Muscle of leg (tissue), 11 donors: ENCODE data around the gene ZGPAT. TPM values are rescaled to one million over a fixed set of nuclear protein-coding genes. Genes with fewer than 3 reads are reported as not detected.

ENCODE experiments used
- DNase-seq: peaks from one replicate; pipeline ENCODE4 v3.0.0; 2013
- H3K27ac ChIP-seq: one replicate; pipeline ENCODE4 v1.5.1; 2013; ENCODE audit warnings: mild to moderate bottlenecking, low read length, control low read depth
- H3K27me3 ChIP-seq: one replicate; pipeline ENCODE4 v1.6.1; 2013; ENCODE audit warnings: low read length; ENCODE audit not compliant: control insufficient read depth, insufficient read depth
- H3K36me3 ChIP-seq: one replicate; pipeline ENCODE4 v1.6.1; 2013; ENCODE audit warnings: low read length; ENCODE audit not compliant: control insufficient read depth, insufficient read depth
- H3K4me1 ChIP-seq: one replicate; pipeline ENCODE4 v1.6.1; 2013; ENCODE audit warnings: low read length; ENCODE audit not compliant: control insufficient read depth, insufficient read depth
- H3K4me3 ChIP-seq: one replicate; pipeline ENCODE4 v1.5.1; 2013; ENCODE audit warnings: low read length, control low read depth
- H3K9me3 ChIP-seq: replicated peaks from 2 replicates; pipeline ENCODE4 v1.6.1; 2013; ENCODE audit warnings: low read depth, low read length; ENCODE audit not compliant: control insufficient read depth
- WGBS: methylation state at CpG from one replicate; pipeline ENCODE4 v1.1.5; 2013; ENCODE audit warnings: missing lambda C conversion rate; ENCODE audit not compliant: insufficient coverage; 5-methylcytosine and 5-hydroxymethylcytosine counted together
- polyA plus RNA-seq, 8 donors: library from polyadenylated mRNA; unstranded; fragments of 120-200 nt; gene quantifications; one replicate each; pipeline versions ENCODE4 v1.2.1 to v1.2.3, GENCODE V29; 2013; ENCODE audit warnings: inconsistent platforms in 1 of 8, low replicate concordance in 1 of 8; ENCODE audit not compliant: insufficient read length in 8 of 8, insufficient read depth in 1 of 8
- total RNA-seq: library from RNA; stranded (reverse); fragments of 120-200 nt; gene quantifications from one replicate; pipeline ENCODE4 v1.2.4, GENCODE V29; 2013

ZGPAT gene
- total and polyA plus RNA-seq, 9 donors: 13.0 to 18.2 (median 16.2) TPM

DNA sequence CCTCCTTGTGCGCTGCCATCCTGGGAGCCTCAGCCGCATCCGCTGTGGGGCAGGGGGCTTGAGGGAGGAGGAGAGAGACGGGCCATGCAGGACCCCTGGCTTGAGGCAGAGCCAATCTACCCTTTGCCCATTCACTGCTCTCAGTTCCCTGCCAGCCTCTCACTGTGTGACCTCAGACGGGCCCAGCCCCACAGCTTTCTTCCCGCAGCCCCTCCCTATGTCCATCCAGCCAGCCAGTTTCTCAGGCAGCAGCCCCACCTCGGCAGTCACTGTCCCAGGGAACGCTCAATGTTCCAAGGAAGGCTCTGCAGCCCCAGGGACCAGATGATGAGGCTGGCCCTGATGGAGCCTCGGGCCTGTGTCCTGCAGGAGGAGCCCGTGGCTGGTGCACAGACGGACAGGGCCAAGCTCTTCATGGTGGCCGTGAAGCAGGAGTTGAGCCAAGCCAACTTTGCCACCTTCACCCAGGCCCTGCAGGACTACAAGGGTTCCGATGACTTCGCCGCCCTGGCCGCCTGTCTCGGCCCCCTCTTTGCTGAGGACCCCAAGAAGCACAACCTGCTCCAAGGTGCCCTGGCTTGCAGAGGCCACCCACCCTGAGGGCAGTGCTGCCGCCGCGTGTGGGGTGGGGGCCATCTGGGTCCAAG is 15.3 kb upstream of the ZGPAT start:
- Histone ChIP-seq H3K4me3 (no peak overlapping the region), H3K9me3 (no peaks in the 10 kb centered on the region), H3K27ac (no peak overlapping the region), H3K36me3 (peaks cover 30% of the 10 kb centered on the region), H3K4me1 (peaks cover 26% of the 10 kb centered on the region), H3K27me3 (no peaks in the 10 kb centered on the region)
- no peak for DNase-seq
- 71% methylated on average over 17 of the region's 20 CpGs for WGBS

DNA sequence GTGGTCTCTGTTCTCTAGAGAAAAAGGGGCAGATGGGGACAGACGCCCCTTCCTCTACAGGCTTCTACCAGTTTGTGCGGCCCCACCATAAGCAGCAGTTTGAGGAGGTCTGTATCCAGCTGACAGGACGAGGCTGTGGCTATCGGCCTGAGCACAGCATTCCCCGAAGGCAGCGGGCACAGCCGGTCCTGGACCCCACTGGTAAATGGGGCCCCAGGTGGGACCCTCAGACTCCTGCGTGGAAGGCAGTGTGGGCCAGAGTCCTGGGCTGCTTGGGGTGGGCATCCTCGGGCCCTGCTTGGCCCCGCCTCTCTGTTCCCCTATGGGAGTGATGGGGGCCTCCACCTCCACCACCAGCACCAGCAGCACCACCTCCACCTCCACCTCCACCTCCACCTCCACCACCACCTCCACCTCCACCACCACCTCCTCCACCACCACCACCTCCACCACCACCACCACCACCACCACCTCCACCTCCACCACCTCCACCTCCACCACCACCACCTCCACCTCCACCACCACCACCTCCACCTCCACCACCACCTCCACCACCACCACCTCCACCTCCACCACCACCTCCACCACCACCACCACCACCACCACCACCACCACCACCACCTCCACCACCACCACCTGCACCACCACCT is 14.6 kb upstream of the ZGPAT start:
- WGBS: 87% methylated on average over 8 of the region's 10 CpGs
- H3K36me3 ChIP-seq: peaks cover 30% of the 10 kb centered on the region
- no peaks in the 10 kb centered on the region for H3K27me3 ChIP-seq
- H3K4me1 ChIP-seq: peaks cover 26% of the 10 kb centered on the region
- no peak overlapping the region for H3K27ac ChIP-seq
- no peaks in the 10 kb centered on the region for H3K9me3 ChIP-seq
- H3K4me3 ChIP-seq: no peak overlapping the region
- DNase-seq: no peak

GRCh38 chr20:63693733-63694583 is 13.9 kb upstream of the ZGPAT start:
- Histone ChIP-seq H3K4me1 (peaks cover 33% of the 10 kb centered on the region), H3K36me3 (peaks cover 30% of the 10 kb centered on the region), H3K27ac (no peak overlapping the region), H3K4me3 (no peak overlapping the region), H3K9me3 (no peaks in the 10 kb centered on the region), H3K27me3 (no peaks in the 10 kb centered on the region)
- no peak for DNase-seq
- WGBS: 90% methylated on average over 17 of the region's 21 CpGs

- 83% methylated on average over 32 of the region's 37 CpGs for WGBS
- no peak for DNase-seq
- Histone ChIP-seq H3K4me3 (no peak overlapping the region), H3K9me3 (no peaks in the 10 kb centered on the region), H3K27me3 (no peaks in the 10 kb centered on the region), H3K4me1 (peaks cover 41% of the 10 kb centered on the region), H3K27ac (no peak overlapping the region), H3K36me3 (peaks cover 30% of the 10 kb centered on the region)
Measured at GRCh38 chr20:63694584-63695423, 13.0 kb upstream of the ZGPAT start.

DNA sequence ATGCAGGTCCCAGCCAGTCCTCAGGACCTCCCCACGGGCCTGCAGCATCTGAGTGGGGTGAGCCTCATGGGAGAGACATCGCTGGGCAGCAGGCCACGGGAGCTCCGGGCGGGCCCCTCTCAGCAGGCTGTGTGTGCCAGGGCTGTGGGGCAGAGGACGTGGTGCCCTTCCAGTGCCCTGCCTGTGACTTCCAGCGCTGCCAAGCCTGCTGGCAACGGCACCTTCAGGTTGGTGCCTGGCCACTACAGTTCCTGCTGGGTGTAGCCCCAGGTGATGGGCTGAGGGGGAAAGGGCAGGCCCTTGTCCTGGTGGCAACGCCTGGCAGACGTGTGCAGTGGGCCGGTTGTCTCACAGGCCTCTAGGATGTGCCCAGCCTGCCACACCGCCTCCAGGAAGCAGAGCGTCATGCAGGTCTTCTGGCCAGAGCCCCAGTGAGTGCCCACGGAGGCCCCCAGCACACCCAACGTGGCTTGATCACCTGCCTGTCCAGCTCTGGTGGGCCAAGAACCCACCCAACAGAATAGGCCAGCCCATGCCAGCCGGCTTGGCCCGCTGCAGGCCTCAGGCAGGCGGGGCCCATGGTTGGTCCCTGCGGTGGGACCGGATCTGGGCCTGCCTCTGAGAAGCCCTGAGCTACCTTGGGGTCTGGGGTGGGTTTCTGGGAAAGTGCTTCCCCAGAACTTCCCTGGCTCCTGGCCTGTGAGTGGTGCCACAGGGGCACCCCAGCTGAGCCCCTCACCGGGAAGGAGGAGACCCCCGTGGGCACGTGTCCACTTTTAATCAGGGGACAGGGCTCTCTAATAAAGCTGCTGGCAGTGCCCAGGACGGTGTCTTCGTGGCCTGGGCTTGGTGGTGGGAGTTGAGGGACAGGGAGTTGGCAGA is 12.2 kb upstream of the ZGPAT start:
- WGBS: 74% methylated on average over 20 of the region's 25 CpGs
- Histone ChIP-seq H3K27me3 (no peaks in the 10 kb centered on the region), H3K36me3 (peaks cover 29% of the 10 kb centered on the region), H3K4me1 (peaks cover 46% of the 10 kb centered on the region), H3K27ac (no peak overlapping the region), H3K4me3 (no peak overlapping the region), H3K9me3 (no peaks in the 10 kb centered on the region)
- DNase-seq: no peak

DNA sequence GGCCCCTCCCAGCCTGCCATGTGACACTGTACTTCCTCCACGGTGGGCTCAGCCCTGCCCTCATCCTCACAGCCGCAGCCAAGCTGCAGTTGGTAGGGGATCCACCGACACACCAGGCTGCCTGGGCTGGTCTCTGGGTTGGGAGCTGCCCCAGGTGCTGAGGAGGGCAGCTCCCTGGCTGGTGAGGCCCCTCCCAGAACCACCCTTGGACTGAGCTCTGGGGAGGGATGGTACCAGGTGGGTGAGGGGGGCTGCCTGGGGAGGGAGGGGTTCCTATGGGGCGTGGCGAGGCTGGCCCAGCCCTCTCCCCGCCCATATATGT is 11.6 kb upstream of the ZGPAT start:
- Histone ChIP-seq H3K27ac (no peak overlapping the region), H3K27me3 (no peaks in the 10 kb centered on the region), H3K9me3 (no peaks in the 10 kb centered on the region), H3K4me3 (no peak overlapping the region), H3K36me3 (peaks cover 28% of the 10 kb centered on the region), H3K4me1 (peaks cover 46% of the 10 kb centered on the region)
- 40% methylated on average over 1 of the region's 6 CpGs for WGBS
- DNase-seq: no peak

GRCh38 chr20:63696628-63697356 is 11.0 kb upstream of the ZGPAT start, which contains the start of gene TNFRSF6B:
TSS of gene TNFRSF6B (plus strand) at chr20:63696652. CDS start at chr20:63696768, 116 bp downstream.
- WGBS: 11% methylated on average over 52 of the region's 52 CpGs
- Histone ChIP-seq H3K9me3 (no peaks in the 10 kb centered on the region), H3K4me3 (no peak within 1 kb of the TSS), H3K4me1 (peaks cover 46% of the 10 kb centered on the region), H3K27ac (no peak within 1 kb of the TSS), H3K27me3 (no peaks in the 10 kb centered on the region), H3K36me3 (peaks cover 26% of the 10 kb centered on the region)
- no peak for DNase-seq

DNA sequence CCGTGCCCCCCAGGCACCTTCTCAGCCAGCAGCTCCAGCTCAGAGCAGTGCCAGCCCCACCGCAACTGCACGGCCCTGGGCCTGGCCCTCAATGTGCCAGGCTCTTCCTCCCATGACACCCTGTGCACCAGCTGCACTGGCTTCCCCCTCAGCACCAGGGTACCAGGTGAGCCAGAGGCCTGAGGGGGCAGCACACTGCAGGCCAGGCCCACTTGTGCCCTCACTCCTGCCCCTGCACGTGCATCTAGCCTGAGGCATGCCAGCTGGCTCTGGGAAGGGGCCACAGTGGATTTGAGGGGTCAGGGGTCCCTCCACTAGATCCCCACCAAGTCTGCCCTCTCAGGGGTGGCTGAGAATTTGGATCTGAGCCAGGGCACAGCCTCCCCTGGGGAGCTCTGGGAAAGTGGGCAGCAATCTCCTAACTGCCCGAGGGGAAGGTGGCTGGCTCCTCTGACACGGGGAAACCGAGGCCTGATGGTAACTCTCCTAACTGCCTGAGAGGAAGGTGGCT is 10.4 kb upstream of the ZGPAT start:
- Histone ChIP-seq H3K4me1 (peaks cover 43% of the 10 kb centered on the region), H3K4me3 (no peak overlapping the region), H3K36me3 (peaks cover 22% of the 10 kb centered on the region), H3K27me3 (no peaks in the 10 kb centered on the region), H3K9me3 (no peaks in the 10 kb centered on the region), H3K27ac (no peak overlapping the region)
- peak; percentile 31 for DNase-seq
- 58% methylated on average over 6 of the region's 7 CpGs for WGBS
